ENCODE data around the gene IKBIP.

Gene IKBIP

DNA sequence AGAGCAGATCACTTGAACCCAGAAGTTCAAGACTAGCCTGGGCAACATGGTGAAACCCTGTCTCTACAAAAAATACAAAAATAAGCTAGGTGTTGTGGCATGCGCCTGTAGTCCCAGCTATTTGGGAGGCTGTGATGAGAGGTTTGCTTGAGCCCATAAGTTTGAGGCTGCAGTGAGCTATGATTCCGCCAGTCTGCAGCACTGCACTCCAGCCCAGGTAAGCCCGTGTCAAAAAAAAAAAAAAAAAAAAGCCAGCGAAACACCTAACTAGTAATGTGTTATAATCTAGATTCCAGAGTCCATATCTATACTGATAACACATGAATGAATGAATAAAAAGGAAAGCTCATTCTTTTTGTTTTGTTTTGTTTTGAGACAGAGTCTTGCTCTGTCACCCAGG, 69.6 kb downstream of the IKBIP start:
- DNase-seq (ENCODE audit: low read depth) = no peak

Measured in CMK (cell line).